ENCODE measurements around the gene CX3CR1.
A peak's percentile ranks its signal among the peaks of the same experiment; 100 is the strongest.
"Not testable (repeated sequence)": the region's sequence is repeated elsewhere in the genome, so short reads cannot be mapped to it uniquely, and the experiment has no call there.

The CX3CR1 gene

GRCh38 chr3:39264053-39264452, 15.8 kb downstream of the CX3CR1 start:
- DNase-seq = no peak

- no peak for DNase-seq
Observed at GRCh38 chr3:39263576-39263975, 16.3 kb downstream of the CX3CR1 start.

- no peak for DNase-seq
Observed at GRCh38 chr3:39262846-39263245, 17.0 kb downstream of the CX3CR1 start.

GRCh38 chr3:39261726-39262125, 18.1 kb downstream of the CX3CR1 start:
- no peak for DNase-seq

GRCh38 chr3:39260957-39261356, 18.9 kb downstream of the CX3CR1 start:
- DNase-seq = peak; percentile 1

GRCh38 chr3:39260318-39260717, 19.5 kb downstream of the CX3CR1 start:
- no peak for DNase-seq

GRCh38 chr3:39255503-39256325, 24.1 kb downstream of the CX3CR1 start:
- no peak for DNase-seq

GRCh38 chr3:39254806-39255449, 24.9 kb downstream of the CX3CR1 start:
- DNase-seq = no peak

GRCh38 chr3:39251576-39251975, 28.3 kb downstream of the CX3CR1 start:
- DNase-seq = no peak

- DNase-seq = no peak
Observed at GRCh38 chr3:39250116-39250747, 29.6 kb downstream of the CX3CR1 start.

GRCh38 chr3:39249453-39250115, 30.3 kb downstream of the CX3CR1 start:
- DNase-seq = no peak

GRCh38 chr3:39241561-39241960, 38.3 kb downstream of the CX3CR1 start:
- no peak for DNase-seq

GRCh38 chr3:39237027-39237426, 42.8 kb downstream of the CX3CR1 start:
- no peak for DNase-seq

GRCh38 chr3:39234651-39235050, 45.2 kb downstream of the CX3CR1 start:
- DNase-seq = no peak

GRCh38 chr3:39232859-39233258, 47.0 kb downstream of the CX3CR1 start:
- DNase-seq = no peak

- DNase-seq = no peak
Observed at GRCh38 chr3:39230453-39230852, 49.4 kb downstream of the CX3CR1 start.

GRCh38 chr3:39228496-39228895, 51.3 kb downstream of the CX3CR1 start:
- DNase-seq = no peak

GRCh38 chr3:39227596-39227995, 52.2 kb downstream of the CX3CR1 start:
- not testable (repeated sequence) for DNase-seq

GRCh38 chr3:39226106-39226741, 53.6 kb downstream of the CX3CR1 start:
- DNase-seq = no peak

- no peak for DNase-seq
Observed at GRCh38 chr3:39224288-39224687, 55.5 kb downstream of the CX3CR1 start.

- DNase-seq = no peak
Observed at GRCh38 chr3:39222939-39223338, 56.9 kb downstream of the CX3CR1 start.

- DNase-seq = no peak
Observed at GRCh38 chr3:39222462-39222861, 57.4 kb downstream of the CX3CR1 start.

GRCh38 chr3:39221141-39221530, 58.7 kb downstream of the CX3CR1 start:
- DNase-seq = no peak

All from DMS79 (cell line).